CD4-positive, alpha-beta T cell treated with Interferon alpha-2 for 1 hour (primary cell): Measurements from ENCODE around the gene TP63.

ENCODE experiments used
- DNase-seq, 2 donors: peaks; one replicate each; pipeline ENCODE4 v3.0.0-alpha.2; 2020 to 2022

Gene TP63

GRCh38 chr3:189944285-189945145 lies 313.3 kb downstream of the TP63 start:
- no peak for DNase-seq

GRCh38 chr3:189945935-189946709 lies 314.9 kb downstream of the TP63 start:
- no peak for DNase-seq
